Adrenal gland (tissue), 12 donors: ENCODE measurements around the gene SEMA6A. TPM values are rescaled to one million over a fixed set of nuclear protein-coding genes. Genes with fewer than 3 reads are reported as not detected.
A peak's percentile ranks its signal among the peaks of the same experiment; 100 is the strongest.

Source experiments
- DNase-seq, 7 donors: peaks; one replicate each; pipeline ENCODE4 v3.0.0-alpha.2; 2019 to 2020
- H3K27ac ChIP-seq, 5 donors: fragments of 200-600 bp; sonication (generic) in 4 of 5; 1 replicate in 3 of 5; 2 replicates in 2 of 5; pipeline versions ENCODE4 v1.5.1 to v1.8.0; 2016 to 2020; ENCODE audit warnings: mild to moderate bottlenecking in 1 of 5
- H3K27me3 ChIP-seq: fragments of 200-600 bp; 2 replicates; pipeline ENCODE4 v1.8.0; 2021
- H3K36me3 ChIP-seq, 2 donors: fragments of 200-600 bp; replicated peaks in 1 of 2; 1 replicate in 1 of 2; 2 replicates in 1 of 2; pipeline versions ENCODE4 v1.5.1 to v1.8.0; 2018 to 2022
- H3K4me1 ChIP-seq, 2 donors: fragments of 200-600 bp; replicated peaks in 1 of 2; 1 replicate in 1 of 2; 2 replicates in 1 of 2; pipeline versions ENCODE4 v1.5.1 to v1.8.0; 2018 to 2021
- H3K4me3 ChIP-seq, 4 donors: fragments of 200-600 bp; sonication (generic) in 3 of 4; one replicate each; pipeline ENCODE4 v1.5.1; 2016 to 2018
- H3K9me3 ChIP-seq, 3 donors: fragments of 200-600 bp; sonication (generic) in 1 of 3; replicated peaks in 1 of 3; 1 replicate in 2 of 3; 2 replicates in 1 of 3; pipeline versions ENCODE4 v1.5.1 to v1.8.0; 2016 to 2021
- POLR2A ChIP-seq, 2 donors: fragments of 450-650 bp; IDR thresholded peaks; one replicate each; pipeline ENCODE4 v1.6.1; 2017; ENCODE audit warnings: antibody characterized with exemption in 2 of 2, mild to moderate bottlenecking in 2 of 2, moderate library complexity in 1 of 2
- WGBS, 4 donors: extraction: QIAGEN DNeasy Blood & Tissue Kit in 2 of 4; methylation state at CpG; one replicate each; pipeline versions ENCODE4 v1.1.5 to v1.1.7; 2013 to 2017; 5-methylcytosine and 5-hydroxymethylcytosine counted together
- intact Hi-C, 2 donors: fragments of 100-400 bp; cut with DNase I; formaldehyde crosslinking; loops; one replicate each; pipeline versions ENCODE4 v1.14.1 to v1.15.0; 2022 to 2023
- polyA plus RNA-seq, 3 donors: library from polyadenylated mRNA; stranded (reverse); fragments of 200-250 nt in 2 of 3; fragments of 350-450 nt in 1 of 3; fragmentation: Illumina TruSeq in 1 of 3; extraction: RNeasy Lipid Tissue Mini Kit (QIAGEN cat#74804) in 1 of 3; gene quantifications; one replicate each; pipeline ENCODE4 v1.2.3, GENCODE V29; 2013 to 2014
- total RNA-seq, 9 donors: library from RNA; depleted of rRNA in 4 of 9; stranded (reverse); fragments of >200 nt in 4 of 9; fragments of 120-200 nt in 1 of 9; fragmentation: NEBNext Ultra II Directional in 1 of 9; extraction: Animal tissue kit (Norgen Biotek cat#: 25700) in 1 of 9; gene quantifications; one replicate each; pipeline versions ENCODE4 v1.1.0 to v1.2.4, GENCODE V29; 2013 to 2023
- TF ChIP-seq, protein P1 (sequence below), 6 experiments: fragments of 450-650 bp in 4 of 6; fragments of 200-600 bp in 2 of 6; sonication (generic) in 1 of 6; IDR thresholded peaks; 1 replicate in 5 of 6; 2 replicates in 1 of 6; pipeline versions ENCODE4 v1.5.1 to v1.8.0; 2016 to 2021; ENCODE audit warnings: antibody characterized with exemption in 6 of 6, mild to moderate bottlenecking in 2 of 6, moderate library complexity in 1 of 6
- donor health status: healthy with polysubstance abuse.
- donor health status: Bipolar disorder and iron deficiency.
- donor health status: DM: yes; HTN: yes; CAD: no.
- donor health status: DM: no; HTN: no; CAD: no.
- donor health status: DM: no; HTN: no; CAD: no.
- donor health status: DM: yes; HTN: yes; CAD: no.

SEMA6A gene
- total and polyA plus RNA-seq, 12 donors: 55.1 to 182 (median 124) TPM

DNA sequence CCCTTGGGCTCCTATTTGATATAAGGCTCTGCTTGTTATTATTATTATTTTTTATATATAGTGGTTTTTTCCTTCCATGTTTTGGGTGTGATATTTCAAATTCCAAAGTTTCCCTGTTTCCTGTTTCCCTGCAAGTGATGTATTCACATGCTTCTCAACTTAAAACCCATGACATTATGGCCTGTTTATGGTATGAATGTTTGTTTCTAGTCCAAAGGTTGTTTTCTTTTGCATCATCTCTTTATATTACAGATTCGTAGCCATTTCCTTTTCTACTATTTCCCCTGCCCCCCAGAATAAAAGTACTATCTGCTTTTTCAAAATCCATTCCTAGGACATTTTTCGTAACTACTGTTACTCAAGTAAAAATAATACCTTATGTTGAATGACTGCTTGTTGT, 7.5 kb downstream of the SEMA6A start:
- H3K36me3 ChIP-seq: no peaks in the 10 kb centered on the region
- no peaks in the 10 kb centered on the region for H3K27me3 ChIP-seq
- peaks cover 31 to 69% of the 10 kb centered on the region in 2 donors for H3K4me1 ChIP-seq
- intact Hi-C loops: loop anchor here in 1 of 2 donors (10.0 kb wide), 1 partner anchor 432 kb away; no protein-coding TSS in a partner anchor
- H3K27ac ChIP-seq: peak overlapping the region in 2 of 5 donors; percentile 7 to 27
- 72 to 85% (median 85%) methylated on average over 2 of the region's 2 CpGs for WGBS, 4 donors
- no peaks in the 10 kb centered on the region for H3K9me3 ChIP-seq
- no peak for DNase-seq
- no peak overlapping the region for H3K4me3 ChIP-seq
- TF ChIP-seq, protein P1, sequence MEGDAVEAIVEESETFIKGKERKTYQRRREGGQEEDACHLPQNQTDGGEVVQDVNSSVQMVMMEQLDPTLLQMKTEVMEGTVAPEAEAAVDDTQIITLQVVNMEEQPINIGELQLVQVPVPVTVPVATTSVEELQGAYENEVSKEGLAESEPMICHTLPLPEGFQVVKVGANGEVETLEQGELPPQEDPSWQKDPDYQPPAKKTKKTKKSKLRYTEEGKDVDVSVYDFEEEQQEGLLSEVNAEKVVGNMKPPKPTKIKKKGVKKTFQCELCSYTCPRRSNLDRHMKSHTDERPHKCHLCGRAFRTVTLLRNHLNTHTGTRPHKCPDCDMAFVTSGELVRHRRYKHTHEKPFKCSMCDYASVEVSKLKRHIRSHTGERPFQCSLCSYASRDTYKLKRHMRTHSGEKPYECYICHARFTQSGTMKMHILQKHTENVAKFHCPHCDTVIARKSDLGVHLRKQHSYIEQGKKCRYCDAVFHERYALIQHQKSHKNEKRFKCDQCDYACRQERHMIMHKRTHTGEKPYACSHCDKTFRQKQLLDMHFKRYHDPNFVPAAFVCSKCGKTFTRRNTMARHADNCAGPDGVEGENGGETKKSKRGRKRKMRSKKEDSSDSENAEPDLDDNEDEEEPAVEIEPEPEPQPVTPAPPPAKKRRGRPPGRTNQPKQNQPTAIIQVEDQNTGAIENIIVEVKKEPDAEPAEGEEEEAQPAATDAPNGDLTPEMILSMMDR (IDR thresholded peaks at IDR 0.05): no peak
- no peak for TF ChIP-seq POLR2A (IDR thresholded peaks at IDR 0.05)

DNA sequence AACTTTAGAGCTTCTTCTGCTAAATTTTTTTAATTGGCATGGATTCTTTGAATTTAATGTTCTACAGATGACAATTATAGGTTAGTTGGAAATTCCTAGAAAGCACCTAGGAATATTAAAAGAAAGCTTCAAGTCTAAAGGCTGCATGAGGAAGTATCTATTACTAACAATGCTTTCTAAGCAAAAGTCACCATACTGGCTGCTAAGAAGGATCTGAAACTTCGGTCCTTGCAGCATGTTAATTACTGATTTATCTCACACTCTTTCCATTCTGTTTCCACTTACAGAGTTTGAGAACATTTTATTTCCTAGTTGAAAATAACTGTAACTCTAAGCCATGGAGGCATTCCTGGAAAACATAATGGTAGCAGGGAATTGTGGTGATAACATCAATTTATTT, 8.4 kb downstream of the SEMA6A start:
- Histone ChIP-seq H3K36me3 (no peaks in the 10 kb centered on the region), H3K4me1 (peaks cover 31 to 77% of the 10 kb centered on the region in 2 donors), H3K27ac (peak overlapping the region in 2 of 5 donors; percentile 32 to 63), H3K4me3 (no peak overlapping the region), H3K9me3 (no peaks in the 10 kb centered on the region), H3K27me3 (no peaks in the 10 kb centered on the region)
- DNase-seq: no peak
- 22 to 45% (median 35%) methylated on average over 1 of the region's 1 CpG for WGBS, 4 donors
- intact Hi-C loops: loop anchor here in 1 of 2 donors (10.0 kb wide), 1 partner anchor 431 kb away; no protein-coding TSS in a partner anchor
- TF ChIP-seq, protein P1 (IDR thresholded peaks at IDR 0.05): no peak
- TF ChIP-seq POLR2A (IDR thresholded peaks at IDR 0.05): no peak

DNA sequence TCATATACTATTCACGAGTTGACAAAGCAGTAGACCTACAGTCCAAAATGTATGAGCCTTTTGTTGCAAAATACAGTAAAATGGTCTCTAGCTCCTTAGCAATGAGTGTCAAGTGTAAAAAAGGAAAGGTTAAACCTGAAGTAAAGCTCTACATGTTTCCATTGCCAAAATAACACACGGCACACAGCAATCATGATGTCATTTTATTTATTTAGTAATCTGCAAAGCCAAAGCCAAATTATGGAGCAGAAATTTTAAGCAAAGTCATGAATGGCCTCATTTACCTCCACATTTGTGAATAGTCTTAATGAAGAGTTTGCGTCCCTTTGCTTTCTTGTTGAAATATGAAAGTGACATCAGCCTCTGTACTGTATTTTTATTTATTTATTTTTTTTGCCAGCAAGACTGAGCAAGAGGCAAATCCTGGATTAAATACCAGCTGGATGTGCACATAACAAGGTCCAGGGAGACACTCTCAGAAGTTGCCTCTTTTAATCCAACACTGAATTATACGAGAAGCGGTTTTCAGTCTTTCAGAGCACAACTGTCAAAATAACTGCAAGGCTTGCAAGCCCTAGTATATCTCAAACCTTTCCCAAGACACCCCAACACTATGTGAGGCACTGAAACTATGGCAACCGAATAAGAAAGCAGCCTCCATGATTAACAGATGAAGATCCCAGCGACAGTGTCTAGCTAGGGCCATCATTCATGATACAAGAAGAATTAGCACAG, 9.7 kb downstream of the SEMA6A start:
- Histone ChIP-seq H3K36me3 (no peaks in the 10 kb centered on the region), H3K27ac (peak overlapping the region; percentile 31 to 63 (median 54)), H3K9me3 (no peaks in the 10 kb centered on the region), H3K27me3 (no peaks in the 10 kb centered on the region), H3K4me3 (no peak overlapping the region), H3K4me1 (peaks cover 31 to 80% of the 10 kb centered on the region in 2 donors)
- no peak for DNase-seq
- intact Hi-C loops: loop anchor here in 1 of 2 donors (10.0 kb wide), 1 partner anchor 430 kb away; no protein-coding TSS in a partner anchor
- WGBS, 4 donors: 45 to 55% (median 47%) methylated on average over 7 of the region's 7 CpGs
- TF ChIP-seq, protein P1 (IDR thresholded peaks at IDR 0.05): no peak
- peak in 1 of 2 donors; percentile 13 for TF ChIP-seq POLR2A (IDR thresholded peaks at IDR 0.05)

DNA sequence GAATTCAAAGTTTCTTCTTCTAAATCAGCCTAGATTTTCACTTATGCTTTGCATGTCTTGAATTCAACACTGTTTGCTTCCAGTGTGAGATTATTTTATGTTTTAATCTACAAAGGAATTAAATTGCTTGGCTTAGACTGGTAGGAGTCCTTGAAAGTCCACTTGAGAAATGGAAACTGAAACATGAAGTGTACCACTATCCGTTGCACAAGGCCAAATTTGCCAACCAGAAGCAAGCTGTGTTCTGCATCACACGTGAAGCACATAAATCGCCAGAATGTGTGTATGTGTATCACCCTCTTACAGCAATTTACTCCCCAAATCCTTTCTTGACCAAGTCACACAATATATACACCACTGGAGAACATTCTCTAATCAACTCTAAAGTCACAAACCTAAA, 10.3 kb downstream of the SEMA6A start:
- no peaks in the 10 kb centered on the region for H3K27me3 ChIP-seq
- H3K9me3 ChIP-seq: no peaks in the 10 kb centered on the region
- TF ChIP-seq, protein P1 (IDR thresholded peaks at IDR 0.05): no peak
- TF ChIP-seq POLR2A (IDR thresholded peaks at IDR 0.05): peak in 1 of 2 donors; percentile 18
- H3K36me3 ChIP-seq: no peaks in the 10 kb centered on the region
- H3K27ac ChIP-seq: peak overlapping the region; percentile 31 to 63 (median 54)
- no peak overlapping the region for H3K4me3 ChIP-seq
- 26 to 45% (median 36%) methylated on average over 3 of the region's 3 CpGs for WGBS, 4 donors
- intact Hi-C loops: loop anchor here in 1 of 2 donors (10.0 kb wide), 1 partner anchor 430 kb away; no protein-coding TSS in a partner anchor
- H3K4me1 ChIP-seq: peaks cover 30 to 82% of the 10 kb centered on the region in 2 donors
- peak in 6 of 7 donors; percentile 53 to 77 (median 64) for DNase-seq
